K562 (cell line): ENCODE results near the gene CDCA5.

Source experiments
- EP300 ChIP-seq: IDR thresholded peaks from 2 replicates; pipeline ENCODE4 v1.6.1; 2012; ENCODE audit warnings: low read length, improper control_type of control experiment
- ETV5 ChIP-seq: sonication (generic); formaldehyde crosslinking; IDR thresholded peaks from 2 replicates; pipeline ENCODE4 v1.4.0; 2020; ENCODE audit warnings: low read depth, mild to moderate bottlenecking, missing genetic modification reagents
- TAF1 ChIP-seq: IDR thresholded peaks from 2 replicates; pipeline ENCODE4 v1.6.1; 2011; ENCODE audit warnings: mild to moderate bottlenecking, low read length, moderate library complexity; ENCODE audit not compliant: insufficient read depth, control insufficient read depth, severe bottlenecking; ENCODE audit errors: extremely low read depth
- TF ChIP-seq, protein P1 (sequence below): fragments of 250-450 bp; sonication (Bioruptor Pico); IDR thresholded peaks from 2 replicates; pipeline ENCODE4 v1.8.0; 2022; ENCODE audit warnings: inconsistent platforms

DNA sequence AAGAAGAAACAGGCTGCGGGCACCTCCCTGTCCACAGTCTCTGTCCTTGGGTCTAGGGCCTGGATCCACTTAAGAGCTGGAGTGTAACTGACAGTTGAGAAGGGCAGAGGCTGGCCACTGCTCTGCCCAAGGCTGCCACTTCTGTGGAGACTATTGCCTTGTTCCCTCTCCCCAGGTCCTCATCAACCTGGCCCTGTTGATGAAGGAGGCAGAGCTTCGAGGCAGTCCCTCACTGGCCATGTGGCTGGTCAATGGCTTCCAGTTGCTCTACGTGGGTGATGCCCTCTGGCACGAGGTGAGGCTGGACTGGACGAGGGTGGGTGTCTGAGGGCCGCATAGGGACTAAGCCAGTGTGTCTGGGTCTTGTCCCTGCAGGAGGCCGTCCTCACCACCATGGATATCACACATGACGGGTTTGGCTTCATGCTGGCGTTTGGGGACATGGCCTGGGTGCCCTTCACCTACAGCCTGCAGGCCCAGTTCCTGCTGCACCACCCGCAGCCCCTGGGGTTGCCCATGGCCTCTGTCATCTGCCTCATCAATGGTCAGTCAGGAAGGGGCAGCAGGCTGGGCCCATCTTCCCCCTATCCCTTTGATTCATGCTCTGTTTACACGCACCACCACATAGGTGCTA, 30.8 kb upstream of the CDCA5 start:
- TF ChIP-seq, protein P1, sequence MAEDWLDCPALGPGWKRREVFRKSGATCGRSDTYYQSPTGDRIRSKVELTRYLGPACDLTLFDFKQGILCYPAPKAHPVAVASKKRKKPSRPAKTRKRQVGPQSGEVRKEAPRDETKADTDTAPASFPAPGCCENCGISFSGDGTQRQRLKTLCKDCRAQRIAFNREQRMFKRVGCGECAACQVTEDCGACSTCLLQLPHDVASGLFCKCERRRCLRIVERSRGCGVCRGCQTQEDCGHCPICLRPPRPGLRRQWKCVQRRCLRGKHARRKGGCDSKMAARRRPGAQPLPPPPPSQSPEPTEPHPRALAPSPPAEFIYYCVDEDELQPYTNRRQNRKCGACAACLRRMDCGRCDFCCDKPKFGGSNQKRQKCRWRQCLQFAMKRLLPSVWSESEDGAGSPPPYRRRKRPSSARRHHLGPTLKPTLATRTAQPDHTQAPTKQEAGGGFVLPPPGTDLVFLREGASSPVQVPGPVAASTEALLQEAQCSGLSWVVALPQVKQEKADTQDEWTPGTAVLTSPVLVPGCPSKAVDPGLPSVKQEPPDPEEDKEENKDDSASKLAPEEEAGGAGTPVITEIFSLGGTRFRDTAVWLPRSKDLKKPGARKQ (CRISPR knock-in tag) = no peak
- no peak for TF ChIP-seq ETV5 (CRISPR knock-in tag)
- no peak for TF ChIP-seq EP300
- TF ChIP-seq TAF1 = no peak
